HepG2 (cell line): ENCODE measurements around the gene PDE9A. TPM values are rescaled to one million over a fixed set of nuclear protein-coding genes. Genes with fewer than 3 reads are reported as not detected.

ENCODE experiments used
- ATAC-seq: fragments of 200-7000 bp; cut with Tn5 transposase; 3 replicates; pipeline ENCODE4 v1.9.1; 2020; ENCODE audit warnings: mild to moderate bottlenecking, moderate library complexity
- BruUV-seq: library from RNA; stranded (reverse); fragments of 400-500 nt; replicated peaks from 2 replicates; lab custom pipeline; 2021; lab: Mats Ljungman, UMichigan
- CTCF ChIA-PET: fragments of 300-600 bp; formaldehyde crosslinking; extraction: SDS; loops from one replicate; lab custom pipeline; 2021; ENCODE audit warnings: low total read pairs, inconsistent platforms, low intra/inter-chr PET ratio; lab: Yijun Ruan, JAX
- POLR2A ChIA-PET: fragments of 350-600 bp; sonication (Branson Sonifier 250); formaldehyde crosslinking; loops from one replicate; lab custom pipeline; 2020; ENCODE audit warnings: antibody characterized with exemption, inconsistent platforms; lab: Yijun Ruan, JAX
- DNase-seq: peaks from one replicate; pipeline ENCODE4 v3.0.0-alpha.2; 2015; ENCODE audit warnings: low spot score
- FAIRE-seq: peaks from 3 replicates; lab custom pipeline; 2011; peaks lifted over from hg19 to GRCh38; lab: Jason Lieb, UNC
- H2AFZ ChIP-seq: one replicate; pipeline ENCODE4 v1.6.1; 2011; ENCODE audit warnings: low read length, inconsistent platforms
- H3K27ac ChIP-seq: fragments of 300-600 bp; 3 replicates; pipeline ENCODE4 v1.8.0; 2011; ENCODE audit warnings: mixed run types, mild to moderate bottlenecking, mixed read lengths, low read length, inconsistent platforms; ENCODE audit not compliant: insufficient read depth; ENCODE audit errors: extremely low read length
- H3K27me3 ChIP-seq, 2 experiments: fragments of 200-600 bp in 1 of 2; 2 replicates in 1 of 2; 3 replicates in 1 of 2; pipeline versions ENCODE4 v1.6.0 to v1.8.0; 2011; ENCODE audit warnings: low read length in 2 of 2, mild to moderate bottlenecking in 2 of 2, moderate library complexity in 2 of 2, inconsistent platforms in 1 of 2; ENCODE audit not compliant: insufficient read depth in 2 of 2, control insufficient read depth in 1 of 2
- H3K36me3 ChIP-seq, 2 experiments: fragments of 200-600 bp in 1 of 2; replicated peaks in 1 of 2; 2 replicates in 1 of 2; 3 replicates in 1 of 2; pipeline versions ENCODE4 v1.5.1 to v1.8.0; 2011; ENCODE audit warnings: low read length in 2 of 2, inconsistent platforms in 1 of 2; ENCODE audit not compliant: insufficient read depth in 2 of 2, control insufficient read depth in 1 of 2
- H3K4me1 ChIP-seq: 2 replicates; pipeline ENCODE4 v1.5.1; 2012; ENCODE audit warnings: low read length, inconsistent platforms; ENCODE audit not compliant: insufficient read depth
- H3K4me2 ChIP-seq: 2 replicates; pipeline ENCODE4 v1.6.0; 2011; ENCODE audit warnings: low read depth, low read length, inconsistent platforms
- H3K4me3 ChIP-seq, 3 experiments: fragments of 200-600 bp in 1 of 3; sonication (generic), shearing (Covaris generic) in 1 of 3; replicated peaks in 1 of 3; 2 replicates each; pipeline ENCODE4 v1.5.1; 2011 to 2016; ENCODE audit warnings: low read length in 3 of 3, inconsistent platforms in 2 of 3, low read depth in 2 of 3, mild to moderate bottlenecking in 2 of 3, control low read depth in 1 of 3, mixed read lengths in 1 of 3; ENCODE audit not compliant: insufficient read depth in 1 of 3
- H3K79me2 ChIP-seq: one replicate; pipeline ENCODE4 v1.6.1; 2011; ENCODE audit warnings: low read length, inconsistent platforms; ENCODE audit not compliant: insufficient read depth
- H3K9ac ChIP-seq: 2 replicates; pipeline ENCODE4 v1.6.0; 2011; ENCODE audit warnings: mild to moderate bottlenecking, low read depth, low read length, inconsistent platforms; ENCODE audit not compliant: insufficient read depth
- H3K9me3 ChIP-seq: 2 replicates; pipeline ENCODE4 v1.5.1; 2012; ENCODE audit warnings: mild to moderate bottlenecking, low read length
- H4K20me1 ChIP-seq: 2 replicates; pipeline ENCODE4 v1.6.0; 2011; ENCODE audit warnings: inconsistent platforms, mild to moderate bottlenecking, low read length, moderate library complexity; ENCODE audit not compliant: insufficient read depth
- CSRNP2 ChIP-seq: sonication (generic); formaldehyde crosslinking; conservative IDR thresholded peaks from 2 replicates; pipeline ENCODE4 v1.8.0; 2022; ENCODE audit warnings: low read depth, missing genetic modification reagents
- HIVEP1 ChIP-seq: sonication (generic); formaldehyde crosslinking; IDR thresholded peaks from 2 replicates; pipeline ENCODE4 v1.4.0; 2020; ENCODE audit warnings: mild to moderate bottlenecking, missing genetic modification reagents
- ZNF460 ChIP-seq: sonication (generic); formaldehyde crosslinking; IDR thresholded peaks from 2 replicates; pipeline ENCODE4 v1.5.1; 2020; ENCODE audit warnings: missing genetic modification reagents, mild to moderate bottlenecking, borderline replicate concordance
- ZNF678 ChIP-seq: sonication (generic); formaldehyde crosslinking; IDR thresholded peaks from 2 replicates; pipeline ENCODE4 v1.4.0; 2020; ENCODE audit warnings: mild to moderate bottlenecking, missing genetic modification reagents
- ZNF747 ChIP-seq: sonication (generic); formaldehyde crosslinking; IDR thresholded peaks from 2 replicates; pipeline ENCODE4 v1.8.1; 2023; ENCODE audit warnings: missing genetic modification reagents, mild to moderate bottlenecking, borderline replicate concordance
- ZNF792 ChIP-seq: IDR thresholded peaks from 2 replicates; pipeline ENCODE4 v1.6.1; 2016
- WGBS: methylation state at CpG from one replicate; pipeline ENCODE4 v1.1.6; 2017; ENCODE audit warnings: low lambda C conversion rate; 5-methylcytosine and 5-hydroxymethylcytosine counted together
- in situ Hi-C: cut with HindIII; loops from 2 replicates; pipeline ENCODE4 v1.10.0; 2017; ENCODE audit warnings: low pct_unique_long_range_greater_than_20kb; ENCODE audit not compliant: extremely low pct_ligation_motif_present
- intact Hi-C: fragments of 100-400 bp; cut with micrococcal nuclease; formaldehyde crosslinking; loops from one replicate; pipeline ENCODE4 v1.10.0; 2022; ENCODE audit not compliant: unreplicated experiment
- polyA plus RNA-seq, 8 experiments: library from polyadenylated mRNA; depleted of rRNA in 3 of 8; stranded (reverse) in 7 of 8; unstranded in 1 of 8; fragments of >200 nt; fragmentation: Illumina TruSeq in 4 of 8; extraction: Trizol in 4 of 8; gene quantifications; 2 replicates each; pipeline versions ENCODE4 v1.2.1 to v1.2.3, GENCODE V29; 2011 to 2016; ENCODE audit warnings: low read depth in 4 of 8, missing spikeins in 1 of 8, mixed read lengths in 1 of 8; ENCODE audit not compliant: insufficient read depth in 1 of 8
- total RNA-seq, 5 experiments: library from RNA; depleted of rRNA; stranded (reverse); fragments of >200 nt; fragmentation: Illumina TruSeq; extraction: Trizol; gene quantifications; 2 replicates each; pipeline ENCODE4 v1.2.3, GENCODE V29; 2016; ENCODE audit warnings: low read depth in 1 of 5

The PDE9A gene
- total and polyA plus RNA-seq, 2 of the 13 experiments (the other 11 are each of a cell fraction or from before 2014, with no cell fraction given): 4.6 to 19.7 TPM

- H3K79me2 ChIP-seq: no peaks in the 10 kb centered on the region
- FAIRE-seq (no peak), ATAC-seq (no peak), DNase-seq (no peak)
- H3K9ac ChIP-seq: no peak overlapping the region
- TF ChIP-seq CSRNP2: no peak
- TF ChIP-seq HIVEP1 (CRISPR knock-in tag): no peak
- no peak for TF ChIP-seq ZNF678
- no peak for TF ChIP-seq ZNF792 (CRISPR knock-in tag)
- H3K4me1 ChIP-seq: no peaks in the 10 kb centered on the region
- no peak overlapping the region for H3K4me3 ChIP-seq
- H3K27me3 ChIP-seq: no peaks in the 10 kb centered on the region
- intact Hi-C loops: no loop called here
- in situ Hi-C loops: loop anchor here (25.0 kb wide), 1 partner anchor 109 kb away; the partner anchor contains the start of gene PDE9A
- H3K27ac ChIP-seq: no peak overlapping the region
- POLR2A ChIA-PET: no interaction called here
- no peak overlapping the region for H3K4me2 ChIP-seq
- H3K36me3 ChIP-seq: peaks cover 9 to 23% of the 10 kb centered on the region in 2 experiments; a peak in 4 of 5 replicates
- H3K9me3 ChIP-seq: no peaks in the 10 kb centered on the region
- CTCF ChIA-PET: no interaction called here
- H4K20me1 ChIP-seq: no peaks in the 10 kb centered on the region
- WGBS: 98% methylated on average over 12 of the region's 12 CpGs
- BruUV-seq: no TSS peak
- H2AFZ ChIP-seq: no peak overlapping the region
Measured at GRCh38 chr21:42771503-42771805, 118.0 kb downstream of the PDE9A start.

GRCh38 chr21:42775123-42775522 is 121.7 kb downstream of the PDE9A start:
- H3K9ac ChIP-seq: no peak overlapping the region
- no peak for DNase-seq
- no peak for FAIRE-seq
- H3K27ac ChIP-seq: no peak overlapping the region
- H3K9me3 ChIP-seq: no peaks in the 10 kb centered on the region
- no peak overlapping the region for H3K4me3 ChIP-seq
- 97% methylated on average over 12 of the region's 12 CpGs for WGBS
- intact Hi-C loops (no loop called here), in situ Hi-C loops (no loop called here)
- H4K20me1 ChIP-seq: no peaks in the 10 kb centered on the region
- H3K36me3 ChIP-seq: peaks cover 3 to 7% of the 10 kb centered on the region in 2 experiments; a peak in 3 of 5 replicates
- no peak for ATAC-seq
- H2AFZ ChIP-seq: no peak overlapping the region
- H3K79me2 ChIP-seq: no peaks in the 10 kb centered on the region
- H3K4me1 ChIP-seq: peaks cover 7% of the 10 kb centered on the region
- ChIA-PET POLR2A (no interaction called here), CTCF (no interaction called here)
- BruUV-seq: no TSS peak
- no peaks in the 10 kb centered on the region for H3K27me3 ChIP-seq
- TF ChIP-seq ZNF460 (no peak), ZNF747 (CRISPR knock-in tag) (no peak)
- H3K4me2 ChIP-seq: no peak overlapping the region
